RWPE1 (cell line): ENCODE measurements around the gene SCML1.

Experiments
- CTCF ChIA-PET: fragments of 350-600 bp; sonication (Branson Sonifier 250); formaldehyde crosslinking; extraction: SDS; loops from one replicate; lab custom pipeline; 2021; lab: Yijun Ruan, JAX
- POLR2A ChIA-PET: fragments of 400-600 bp; formaldehyde crosslinking; extraction: SDS; loops from one replicate; lab custom pipeline; 2020; ENCODE audit warnings: antibody characterized with exemption; ENCODE audit not compliant: low non-redundant PET; lab: Yijun Ruan, JAX
- DNase-seq: peaks from one replicate; pipeline ENCODE4 v3.0.0; 2012; ENCODE audit warnings: low spot score
- H3K27ac ChIP-seq: fragments of 450-650 bp; 2 replicates; pipeline ENCODE4 v1.5.1; 2017
- CTCF ChIP-seq: fragments of 450-650 bp; conservative IDR thresholded peaks from 2 replicates; pipeline ENCODE4 v1.5.1; 2017; ENCODE audit warnings: low read depth, mild to moderate bottlenecking

Gene SCML1

DNA sequence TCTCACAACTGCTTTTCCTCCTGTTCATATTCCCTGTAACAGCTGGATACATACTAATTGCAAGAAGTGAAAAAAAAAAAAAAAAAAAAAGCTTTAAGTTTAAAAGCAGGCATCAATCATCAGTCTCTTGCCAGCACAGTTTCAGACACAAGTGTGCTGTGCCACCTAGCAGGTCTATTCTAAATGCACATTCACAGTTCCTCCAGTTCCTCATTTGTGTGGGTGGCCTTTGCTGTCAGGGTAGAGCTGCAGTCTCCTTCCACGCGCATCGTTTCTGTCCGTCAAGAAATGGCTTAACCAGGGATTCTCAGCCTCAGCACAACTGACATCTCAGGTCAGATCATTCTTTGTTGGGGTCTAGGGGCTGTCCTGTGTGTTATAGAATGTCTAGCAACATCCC is 61.6 kb downstream of the SCML1 start:
- ChIA-PET POLR2A (no interaction called here), CTCF (no interaction called here)
- no peak overlapping the region for H3K27ac ChIP-seq
- DNase-seq: no peak
- no peak for TF ChIP-seq CTCF

DNA sequence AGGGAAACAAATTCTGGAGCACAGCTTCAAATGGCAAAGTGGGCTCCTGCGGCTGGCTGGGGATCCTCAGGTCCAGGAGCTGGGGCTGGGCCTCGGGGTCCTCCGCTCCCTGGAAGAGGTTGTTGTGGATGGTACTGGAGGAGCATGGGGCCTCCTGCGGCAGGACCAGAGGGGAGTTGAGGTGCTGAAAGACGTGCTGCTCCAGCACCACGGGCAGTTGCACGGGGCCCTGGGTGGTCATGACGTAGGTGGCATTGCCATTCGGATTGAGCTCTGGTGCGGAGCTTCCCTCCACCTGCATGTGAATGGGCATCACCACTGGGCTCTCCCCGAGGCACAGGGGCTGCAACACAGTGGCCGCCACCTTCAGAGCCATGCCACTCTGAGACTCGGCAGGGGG is 64.1 kb downstream of the SCML1 start:
- ChIA-PET CTCF (no interaction called here), POLR2A (no interaction called here)
- no peak for TF ChIP-seq CTCF
- DNase-seq: no peak
- no peak overlapping the region for H3K27ac ChIP-seq

DNA sequence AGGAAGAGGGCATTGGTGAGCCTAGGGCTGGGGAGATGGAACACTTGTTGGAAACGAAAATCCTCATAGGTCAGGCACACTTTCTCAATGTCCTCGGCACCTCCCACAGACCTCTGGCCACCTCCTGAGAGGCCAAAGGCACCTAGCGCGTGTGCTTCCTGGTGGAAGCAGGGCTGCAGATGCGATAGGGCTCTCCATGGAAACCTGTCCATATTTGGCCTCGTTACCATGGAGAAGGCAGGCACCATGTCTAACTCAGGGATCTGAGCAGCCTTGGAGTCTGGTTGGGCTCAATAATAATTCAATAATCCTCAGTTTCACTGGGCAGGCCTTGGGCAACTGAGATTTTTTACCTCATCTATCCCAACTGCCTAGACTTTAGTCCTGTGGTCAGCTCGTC is 65.5 kb downstream of the SCML1 start:
- CTCF ChIA-PET: no interaction called here
- H3K27ac ChIP-seq: no peak overlapping the region
- no peak for DNase-seq
- no peak for TF ChIP-seq CTCF
- POLR2A ChIA-PET: no interaction called here

- H3K27ac ChIP-seq: no peak overlapping the region
- CTCF ChIA-PET: no interaction called here
- TF ChIP-seq CTCF: no peak
- DNase-seq: no peak
- POLR2A ChIA-PET: no interaction called here
These were observed 66.2 kb downstream of the SCML1 start for GRCh38 chrX:17803449-17803848.
